Left hindlimb (tissue), 1 donor: ENCODE results near the gene ARHGEF16.

Experiments
- DNase-seq: peaks from one replicate; pipeline ENCODE4 v3.0.0-alpha.2; 2018

ARHGEF16 gene

GRCh38 chr1:3423245-3423829 is 31.1 kb upstream of the ARHGEF16 start:
- no peak for DNase-seq

- DNase-seq: no peak
Observed at GRCh38 chr1:3423896-3424611, 30.4 kb upstream of the ARHGEF16 start.

- DNase-seq: no peak
Observed at GRCh38 chr1:3425486-3426215, 28.8 kb upstream of the ARHGEF16 start.

- DNase-seq: no peak
Observed at GRCh38 chr1:3426956-3427535, 27.4 kb upstream of the ARHGEF16 start.

DNA sequence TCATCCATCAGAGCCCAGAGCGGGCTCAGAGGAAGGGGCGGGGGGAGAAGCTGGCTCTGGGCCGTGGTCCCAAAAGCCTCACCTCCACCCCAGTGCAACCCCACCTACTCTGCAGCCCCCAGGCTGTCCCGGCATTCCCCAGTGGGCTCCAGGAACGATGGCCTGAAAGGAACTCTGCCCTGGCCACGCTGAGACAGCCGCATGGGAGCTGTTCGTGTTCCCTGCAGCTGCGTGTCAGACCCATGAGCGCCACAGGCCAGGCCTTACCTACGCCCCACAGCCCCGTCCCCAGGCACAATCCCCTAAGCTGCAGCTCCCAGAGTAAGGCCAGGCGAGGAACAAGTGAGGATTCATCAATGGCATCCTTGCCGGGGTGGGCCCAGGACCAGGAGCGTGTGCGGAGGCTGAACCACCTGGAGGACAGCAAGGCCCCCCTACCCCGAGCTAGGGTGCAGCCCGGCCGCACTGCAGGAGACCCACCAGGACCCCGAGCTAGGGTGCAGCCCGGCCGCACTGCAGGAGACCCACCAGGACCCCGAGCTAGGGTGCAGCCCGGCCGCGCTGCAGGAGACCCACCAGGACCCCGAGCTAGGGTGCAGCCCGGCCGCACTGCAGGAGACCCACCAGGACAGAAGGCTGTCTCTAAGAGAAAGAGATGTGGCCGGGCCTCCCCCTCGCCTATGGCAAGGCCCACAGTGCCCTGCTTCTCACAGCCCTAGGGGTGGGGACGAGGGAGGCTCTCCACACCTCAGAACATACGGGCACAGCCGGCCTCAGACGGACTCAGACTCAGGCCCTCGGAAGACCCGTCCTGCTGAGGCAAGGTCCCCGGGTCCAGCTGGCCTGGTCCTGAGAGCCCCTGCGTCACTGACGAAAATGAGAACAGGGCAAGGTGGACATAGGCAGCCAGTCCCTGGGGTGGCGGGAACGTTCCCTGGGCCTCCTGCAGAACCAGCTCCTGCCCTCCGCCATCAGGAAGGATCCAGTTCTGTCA is 26.5 kb upstream of the ARHGEF16 start:
- DNase-seq: no peak

DNA sequence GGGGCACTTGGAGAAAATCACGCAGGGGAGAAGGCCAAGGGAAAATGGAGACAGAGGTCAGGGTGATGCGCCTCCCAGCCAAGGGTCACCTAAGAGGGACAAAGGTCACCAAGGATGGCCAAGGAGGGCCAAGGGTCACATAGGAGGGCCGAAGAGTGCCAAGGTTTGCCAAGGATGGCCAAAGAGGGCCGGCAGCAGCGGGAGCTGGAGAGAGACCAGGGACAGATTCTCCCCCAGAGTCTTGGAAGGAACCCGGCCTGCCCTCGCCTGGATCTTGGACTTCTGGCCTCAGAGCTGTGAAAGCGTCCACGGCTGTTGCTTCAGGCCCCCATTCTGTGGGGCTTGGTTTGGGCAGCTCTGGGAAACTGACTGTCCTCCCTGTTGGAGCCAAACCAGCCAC is 25.6 kb upstream of the ARHGEF16 start:
- DNase-seq: no peak

GRCh38 chr1:3429320-3429719 is 25.1 kb upstream of the ARHGEF16 start:
- peak; percentile 15 for DNase-seq

DNA sequence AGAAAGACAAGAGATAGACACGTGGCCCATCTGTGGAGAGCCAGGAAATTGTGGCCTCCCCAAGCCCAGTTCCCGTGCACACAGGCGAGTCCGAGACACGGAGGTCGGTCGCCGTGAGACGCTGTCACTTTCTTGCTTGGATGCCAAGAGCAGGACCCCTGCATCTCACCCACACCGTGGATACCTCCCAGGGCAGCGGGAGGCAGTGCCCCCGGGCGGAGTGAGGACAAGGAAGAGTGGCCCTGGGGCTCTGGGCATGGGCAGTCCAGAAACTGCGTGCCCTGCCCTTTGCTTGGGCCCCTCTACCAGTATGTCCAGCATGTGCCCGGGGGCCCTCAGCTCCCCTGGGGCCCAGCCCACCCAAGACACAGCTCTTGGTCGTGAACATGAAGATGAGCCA is 24.7 kb upstream of the ARHGEF16 start:
- DNase-seq: peak; percentile 12

GRCh38 chr1:3430406-3430805 is 24.1 kb upstream of the ARHGEF16 start:
- peak; percentile 32 for DNase-seq

- no peak for DNase-seq
Observed at GRCh38 chr1:3430820-3431219, 23.6 kb upstream of the ARHGEF16 start.

DNA sequence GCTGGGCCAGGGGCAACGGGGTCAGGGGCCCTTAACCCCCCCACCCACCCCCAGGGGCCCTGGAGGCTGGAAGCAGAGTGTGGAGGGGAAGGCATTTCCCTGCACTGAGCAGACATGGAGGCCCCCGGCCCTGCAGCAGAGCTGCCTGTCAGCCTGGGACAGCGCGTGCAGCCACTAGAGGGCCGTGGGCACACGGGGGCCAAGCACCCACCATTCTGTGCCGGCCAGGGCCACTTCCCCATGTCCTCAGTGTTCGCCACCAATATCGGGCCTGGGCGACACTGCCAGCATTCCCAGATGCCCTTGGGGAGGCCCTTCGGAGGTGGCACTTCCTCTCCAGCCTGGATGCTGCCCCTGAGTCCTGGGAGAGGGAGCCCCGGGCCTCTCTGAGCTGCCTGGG is 23.2 kb upstream of the ARHGEF16 start:
- peak; percentile 20 for DNase-seq

- peak; percentile 17 for DNase-seq
Observed at GRCh38 chr1:3431686-3432085, 22.8 kb upstream of the ARHGEF16 start.

- DNase-seq: peak; percentile 18
Observed at GRCh38 chr1:3432306-3432705, 22.2 kb upstream of the ARHGEF16 start.

DNA sequence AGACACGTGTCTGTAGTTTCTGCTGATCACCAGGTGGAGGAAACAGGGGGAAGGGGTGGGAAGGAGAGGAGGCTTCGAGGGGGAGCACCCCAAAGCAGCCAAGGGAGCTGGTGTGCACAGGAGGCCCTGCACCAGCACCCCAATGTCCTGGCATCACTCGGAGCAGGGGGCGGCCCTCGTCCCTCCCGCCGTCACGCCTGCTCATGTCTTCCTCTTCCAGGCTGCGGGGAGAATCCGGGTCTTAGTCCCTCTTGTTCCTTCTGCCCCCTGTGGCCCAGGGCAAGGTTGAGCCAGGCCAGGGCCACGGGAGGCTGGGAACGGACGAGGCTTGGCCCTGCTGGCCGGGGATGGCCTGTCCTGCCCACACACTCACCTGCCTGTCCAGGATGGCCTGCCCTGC is 21.4 kb upstream of the ARHGEF16 start:
- peak; percentile 29 for DNase-seq

GRCh38 chr1:3433596-3434320 is 20.7 kb upstream of the ARHGEF16 start:
- peak; percentile 21 for DNase-seq

- peak; percentile 19 for DNase-seq
Observed at GRCh38 chr1:3434406-3435110, 19.9 kb upstream of the ARHGEF16 start.

DNA sequence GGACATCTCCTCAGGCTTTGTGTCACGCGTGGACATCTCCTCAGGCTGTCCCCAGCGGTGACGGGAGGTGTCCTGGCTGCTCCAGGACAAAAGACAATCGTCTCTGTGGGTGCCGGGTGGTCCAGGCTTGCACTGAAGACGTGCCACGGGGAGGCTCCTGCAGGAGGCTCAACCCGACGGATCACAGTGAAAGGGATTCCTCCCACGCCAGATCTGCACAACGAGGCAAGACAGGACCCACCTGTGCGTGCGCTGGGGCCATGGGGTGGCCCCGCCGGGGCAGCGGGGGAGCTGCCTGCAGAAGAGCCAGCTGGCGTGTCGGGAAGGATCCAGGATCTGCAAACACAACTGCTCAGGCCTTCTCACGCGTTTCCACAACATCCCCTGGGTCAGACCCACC is 18.8 kb upstream of the ARHGEF16 start:
- DNase-seq: peak; percentile 16

DNA sequence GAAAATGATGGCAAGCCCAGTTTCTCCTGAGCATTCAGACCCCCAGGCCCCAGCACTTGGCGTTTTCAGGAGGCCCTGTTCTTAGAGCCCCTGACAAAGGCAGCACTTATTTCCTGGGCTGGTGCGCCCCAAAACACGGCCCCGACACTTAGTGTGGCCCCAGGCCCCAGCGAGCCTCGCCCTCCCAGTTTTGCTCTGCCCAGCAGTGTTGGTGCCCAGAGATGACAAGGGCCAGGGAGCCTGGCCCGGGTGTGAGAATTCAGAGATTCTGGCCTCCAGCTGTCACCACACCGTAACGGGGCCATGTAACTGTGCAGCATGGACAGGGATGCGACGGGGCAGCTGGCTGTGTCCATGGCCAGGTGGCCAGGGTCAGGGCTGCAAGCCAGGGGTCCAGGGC is 18.0 kb upstream of the ARHGEF16 start:
- DNase-seq: no peak

GRCh38 chr1:3436901-3437300 is 17.6 kb upstream of the ARHGEF16 start:
- DNase-seq: no peak

DNA sequence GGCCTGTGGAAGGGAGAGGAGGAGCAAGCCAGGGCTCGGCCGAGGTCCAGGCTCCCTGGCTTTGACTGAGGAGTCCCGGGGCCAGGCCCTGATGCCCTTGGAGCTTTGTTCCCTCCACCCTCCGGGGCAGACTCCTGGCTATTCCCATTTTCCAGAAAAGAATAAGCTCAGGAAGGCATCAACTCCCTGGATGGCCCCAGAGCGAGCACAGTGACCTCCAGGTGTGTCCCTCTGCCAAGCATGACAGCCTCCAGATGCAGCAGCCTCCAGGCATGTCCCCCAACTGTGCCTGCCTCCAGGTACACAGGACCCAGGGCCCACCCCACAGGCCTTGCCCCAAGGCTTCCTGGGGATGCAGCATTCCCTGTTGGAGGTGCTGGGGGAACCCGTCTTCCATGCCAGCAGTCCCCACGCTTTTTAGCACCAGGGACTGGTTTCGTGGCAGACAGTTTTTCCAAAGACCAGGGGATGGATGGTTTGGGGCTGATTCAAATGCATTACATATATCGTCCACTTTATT is 15.7 kb upstream of the ARHGEF16 start:
- DNase-seq: peak; percentile 14
